ENCODE data around the gene PPP6R1. TPM values are rescaled to one million over a fixed set of nuclear protein-coding genes. Genes with fewer than 3 reads are reported as not detected.

Gene PPP6R1
- total RNA-seq, 1 experiment from 2014 or later = 79.7 TPM

DNA sequence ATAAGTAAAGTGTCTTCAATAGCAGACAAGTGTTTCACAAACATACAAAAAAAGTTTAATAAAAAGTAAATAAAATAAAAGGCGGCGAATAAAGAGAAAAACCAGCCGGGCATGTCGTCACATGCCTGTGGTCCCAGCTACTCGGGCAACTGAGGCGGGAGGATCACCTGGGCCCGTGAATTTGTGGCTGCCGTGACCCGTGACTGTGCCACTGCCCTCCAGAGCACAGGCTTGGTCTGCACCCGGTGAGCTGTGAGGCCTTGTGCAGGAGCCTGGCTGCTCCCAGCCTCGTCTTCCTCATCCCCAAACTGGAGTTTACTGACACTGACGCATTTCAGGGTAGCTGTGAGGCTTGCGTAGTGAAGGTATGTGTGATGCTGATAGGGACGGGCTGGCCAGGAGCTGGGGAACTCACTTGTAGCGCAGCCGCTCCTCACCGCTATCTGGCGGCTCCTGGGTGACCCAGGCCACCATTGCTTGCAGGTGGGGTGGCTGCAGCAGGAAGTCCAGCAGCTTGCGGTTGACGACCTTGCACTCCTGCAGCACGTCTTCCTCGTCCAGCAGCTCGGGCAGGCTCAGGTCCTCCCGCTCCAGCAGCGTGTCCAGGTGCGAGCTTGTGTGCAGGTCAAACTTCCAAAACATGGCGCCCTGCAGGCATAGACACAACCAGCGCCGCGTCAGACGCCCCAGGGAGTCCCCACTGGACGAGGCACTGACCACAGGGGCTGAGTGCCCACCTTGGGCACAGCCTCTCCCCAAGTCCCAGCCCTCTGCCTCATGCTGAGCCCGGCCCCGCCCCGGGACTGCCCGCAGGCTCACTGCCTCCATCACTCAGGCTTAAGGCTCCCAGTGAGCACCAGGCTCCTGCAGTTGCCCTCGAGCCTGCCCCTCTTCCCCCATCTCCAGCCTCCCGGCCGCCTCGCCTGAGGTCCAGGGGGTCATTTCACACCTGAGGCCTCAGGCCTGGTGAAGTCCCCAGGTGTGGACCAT, 12.1 kb downstream of the PPP6R1 start:
- no peak overlapping the region for H3K23ac ChIP-seq (ENCODE audit: insufficient read length, low read depth, low read length)
- H2BK20ac ChIP-seq (ENCODE audit: low read depth, low read length, poor library complexity, severe bottlenecking) = no peak overlapping the region
- no peak overlapping the region for H4K8ac ChIP-seq (replicated peaks; ENCODE audit: insufficient read length, low read depth, low read length)
- H2BK5ac ChIP-seq (ENCODE audit: insufficient read length, low read length) = no peak overlapping the region
- no peak overlapping the region for H3K18ac ChIP-seq (ENCODE audit: insufficient read length, low read depth, low read length)
- no peak overlapping the region for H4K91ac ChIP-seq (ENCODE audit: insufficient read length, low read depth, low read length)
- H3K9ac ChIP-seq (ENCODE audit: extremely low read depth, insufficient read length, low read length) = no peak overlapping the region
- no peak overlapping the region for H3K56ac ChIP-seq (ENCODE audit: insufficient read length, low read depth, low read length)
- H2AFZ ChIP-seq (ENCODE audit: low read length) = no peak overlapping the region
- no peak overlapping the region for H3K27ac ChIP-seq (ENCODE audit: insufficient read length, low read depth, low read length)
- H2AK5ac ChIP-seq (ENCODE audit: insufficient read length, low read length) = no peak overlapping the region
- no peaks in the 10 kb centered on the region; the same call in 1 of the 2 replicates for H3K27me3 Mint-ChIP-seq (ENCODE audit: low read depth)
- H3T11ph ChIP-seq (ENCODE audit: low read length) = no peak overlapping the region
- peaks cover 0 to 3% of the 10 kb centered on the region in 2 experiments; a peak in 1 of 4 replicates for H3K4me1 Mint-ChIP-seq
- no peak overlapping the region for H2BK12ac ChIP-seq (ENCODE audit: insufficient read length, low read depth, low read length)
- H4K20me1 ChIP-seq (ENCODE audit: control insufficient read depth, insufficient read depth, insufficient read length) = no peaks in the 10 kb centered on the region
- H3K4me3 Mint-ChIP-seq = no peak overlapping the region
- H2BK15ac ChIP-seq (ENCODE audit: low read depth, low read length) = no peak overlapping the region
- H3K4me1 ChIP-seq (ENCODE audit: insufficient read depth, low read length) = no peaks in the 10 kb centered on the region
- no peaks in the 10 kb centered on the region for H3K27me3 ChIP-seq (ENCODE audit: insufficient read depth, low read length)
- H4K5ac ChIP-seq (ENCODE audit: insufficient read length, low read depth, low read length) = no peak overlapping the region
- peaks cover 10 to 44% (median 40%) of the 10 kb centered on the region in 3 experiments; a peak in 6 of 7 replicates for H3K36me3 Mint-ChIP-seq (ENCODE audit: insufficient read depth in 1 of 3, low read depth in 3 of 3)
- H3K27ac Mint-ChIP-seq = peak overlapping the region in 2 of 3 experiments; percentile 23 to 70; a peak in 1 of 7 replicates
- H2BK120ac ChIP-seq (ENCODE audit: low read depth, low read length, poor library complexity, severe bottlenecking) = no peak overlapping the region
- H3K4me2 ChIP-seq (ENCODE audit: insufficient read depth, insufficient read length, low read length) = no peak overlapping the region
- no peaks in the 10 kb centered on the region for H3K23me2 ChIP-seq (ENCODE audit: insufficient read length, low read depth, low read length, poor library complexity, severe bottlenecking)
- H3K79me1 ChIP-seq (ENCODE audit: insufficient read depth, low read depth, low read length, poor library complexity, severe bottlenecking) = no peaks in the 10 kb centered on the region
- peaks cover 10% of the 10 kb centered on the region; the same call in 1 of the 2 replicates for H3K79me2 ChIP-seq (ENCODE audit: insufficient read depth, low read length)
- DNase-seq = no peak
- WGBS (ENCODE audit: extremely low coverage, insufficient read length, low lambda C conversion rate) = no CpG with 5 or more reads among the region's 40 CpGs
- no peak overlapping the region for H3K14ac ChIP-seq (ENCODE audit: insufficient read depth, low read length)
- H3K4ac ChIP-seq (ENCODE audit: low read depth, low read length) = no peak overlapping the region
- no peak for TF ChIP-seq CTCF (conservative IDR thresholded peaks at IDR 0.05)
- no peaks in the 10 kb centered on the region for H3K9me3 ChIP-seq (ENCODE audit: control insufficient read depth, low read depth, low read length)
- H3K9me3 Mint-ChIP-seq = no peaks in the 10 kb centered on the region

Data from H9 (cell line).